IMR-90 (cell line): ENCODE results near the gene FAM32A. TPM values are rescaled to one million over a fixed set of nuclear protein-coding genes. Genes with fewer than 3 reads are reported as not detected.

ENCODE experiments used
- ATAC-seq: fragments of 200-7000 bp; cut with Tn5 transposase; 2 replicates; pipeline ENCODE4 v1.9.1; 2020; ENCODE audit warnings: low read depth, mild to moderate bottlenecking, moderate library complexity
- BruUV-seq: library from RNA; stranded (reverse); fragments of 400-500 nt; replicated peaks from 2 replicates; lab custom pipeline; 2021; lab: Mats Ljungman, UMichigan
- CTCF ChIA-PET: fragments of 300-600 bp; formaldehyde crosslinking; extraction: SDS; loops from one replicate; lab custom pipeline; 2021; ENCODE audit warnings: antibody characterized with exemption; lab: Yijun Ruan, JAX
- POLR2A ChIA-PET: fragments of 300-600 bp; sonication (Branson Sonifier 250); formaldehyde crosslinking; loops from one replicate; lab custom pipeline; 2022; ENCODE audit warnings: antibody characterized with exemption; ENCODE audit not compliant: unreplicated experiment; lab: Charles Lee
- DNase-seq: peaks from one replicate; pipeline ENCODE4 v3.0.0; 2013
- H2AFZ ChIP-seq: replicated peaks from 2 replicates; pipeline ENCODE3; 2013; ENCODE audit warnings: low read length, mild to moderate bottlenecking; ENCODE audit not compliant: poor library complexity
- H2AK5ac ChIP-seq: 2 replicates; pipeline ENCODE4 v1.6.1; 2013; ENCODE audit warnings: low read depth, low read length, inconsistent platforms
- H2AK9ac ChIP-seq: replicated peaks from 2 replicates; pipeline ENCODE3; 2013; ENCODE audit warnings: mild to moderate bottlenecking, low read depth, low read length, moderate library complexity; ENCODE audit not compliant: poor library complexity
- H2BK120ac ChIP-seq: 2 replicates; pipeline ENCODE4 v1.6.1; 2013; ENCODE audit warnings: low read depth, low read length, inconsistent platforms
- H2BK15ac ChIP-seq: 3 replicates; pipeline ENCODE4 v1.6.1; 2013; ENCODE audit warnings: low read depth, low read length, inconsistent platforms
- H2BK20ac ChIP-seq: 2 replicates; pipeline ENCODE4 v1.6.1; 2013; ENCODE audit warnings: low read depth, mild to moderate bottlenecking, inconsistent platforms, low read length, moderate library complexity
- H2BK5ac ChIP-seq: 2 replicates; pipeline ENCODE4 v1.6.1; 2013; ENCODE audit warnings: mild to moderate bottlenecking, low read depth, low read length, inconsistent platforms; ENCODE audit not compliant: poor library complexity, severe bottlenecking
- H3K14ac ChIP-seq: replicated peaks from 2 replicates; pipeline ENCODE4 v1.6.1; 2013; ENCODE audit warnings: low read depth, low read length, inconsistent platforms
- H3K18ac ChIP-seq: 2 replicates; pipeline ENCODE4 v1.6.1; 2013; ENCODE audit warnings: low read depth, low read length, control low read depth
- H3K23ac ChIP-seq: 2 replicates; pipeline ENCODE4 v1.6.1; 2013; ENCODE audit warnings: low read depth, low read length, inconsistent platforms
- H3K27ac ChIP-seq: 2 replicates; pipeline ENCODE4 v1.5.1; 2013; ENCODE audit warnings: mild to moderate bottlenecking, control low read depth, low read length; ENCODE audit not compliant: insufficient read depth
- H3K27me3 ChIP-seq: 2 replicates; pipeline ENCODE4 v1.6.1; 2013; ENCODE audit warnings: low read length; ENCODE audit not compliant: control insufficient read depth, insufficient read depth
- H3K36me3 ChIP-seq: 2 replicates; pipeline ENCODE4 v1.6.1; 2013; ENCODE audit warnings: low read length, mixed read lengths; ENCODE audit not compliant: control insufficient read depth, insufficient read depth
- H3K4ac ChIP-seq: 2 replicates; pipeline ENCODE4 v1.6.1; 2013; ENCODE audit warnings: low read depth, low read length, inconsistent platforms
- H3K4me1 ChIP-seq: 2 replicates; pipeline ENCODE4 v1.6.1; 2013; ENCODE audit warnings: low read length, mixed read lengths; ENCODE audit not compliant: control insufficient read depth, insufficient read depth
- H3K4me2 ChIP-seq: 2 replicates; pipeline ENCODE4 v1.6.1; 2013; ENCODE audit warnings: low read depth, mild to moderate bottlenecking, control low read depth, low read length, moderate library complexity
- H3K4me3 ChIP-seq: 2 replicates; pipeline ENCODE4 v1.5.1; 2013; ENCODE audit warnings: low read depth, mild to moderate bottlenecking, control low read depth, low read length, moderate library complexity; ENCODE audit not compliant: insufficient read depth
- H3K56ac ChIP-seq: 2 replicates; pipeline ENCODE4 v1.6.1; 2013; ENCODE audit warnings: low read length, inconsistent platforms; ENCODE audit not compliant: insufficient read depth; ENCODE audit errors: extremely low read depth
- H3K79me1 ChIP-seq, 2 experiments: 2 replicates each; pipeline ENCODE4 v1.6.1; 2013; ENCODE audit warnings: low read length in 2 of 2, inconsistent platforms in 1 of 2, low read depth in 1 of 2
- H3K9ac ChIP-seq: 2 replicates; pipeline ENCODE4 v1.6.1; 2013; ENCODE audit warnings: low read depth, low read length, control low read depth
- H3K9me1 ChIP-seq: 2 replicates; pipeline ENCODE4 v1.6.1; 2013; ENCODE audit warnings: low read length, inconsistent platforms; ENCODE audit not compliant: insufficient read depth
- H3K9me3 ChIP-seq: 2 replicates; pipeline ENCODE4 v1.6.1; 2013; ENCODE audit warnings: low read length; ENCODE audit not compliant: control insufficient read depth, insufficient read depth
- H4K20me1 ChIP-seq: 2 replicates; pipeline ENCODE4 v1.6.1; 2013; ENCODE audit warnings: low read length, inconsistent platforms; ENCODE audit not compliant: insufficient read depth
- H4K5ac ChIP-seq: 2 replicates; pipeline ENCODE4 v1.6.1; 2013; ENCODE audit warnings: mild to moderate bottlenecking, low read depth, low read length, control low read depth
- H4K8ac ChIP-seq, 2 experiments: 2 replicates each; pipeline ENCODE4 v1.6.1; 2013; ENCODE audit warnings: low read depth in 2 of 2, low read length in 2 of 2, control low read depth in 1 of 2, inconsistent platforms in 1 of 2
- H4K91ac ChIP-seq: 2 replicates; pipeline ENCODE4 v1.6.1; 2013; ENCODE audit warnings: low read depth, low read length, inconsistent platforms; ENCODE audit not compliant: insufficient read depth
- BHLHE40 ChIP-seq: fragments of 150-350 bp; IDR thresholded peaks from 2 replicates; pipeline ENCODE4 v1.6.1; 2016; ENCODE audit warnings: mild to moderate bottlenecking, low read depth, low read length
- CEBPB ChIP-seq: IDR thresholded peaks from 2 replicates; pipeline ENCODE4 v1.6.1; 2012; ENCODE audit warnings: low read depth, low read length, improper control_type of control experiment
- FOS ChIP-seq: fragments of 150-350 bp; IDR thresholded peaks from 2 replicates; pipeline ENCODE4 v1.6.1; 2016; ENCODE audit warnings: low read depth, low read length
- MAFK ChIP-seq: IDR thresholded peaks from 2 replicates; pipeline ENCODE4 v1.6.1; 2012; ENCODE audit warnings: low read depth, low read length, improper control_type of control experiment
- POLR2A ChIP-seq: IDR thresholded peaks from 2 replicates; pipeline ENCODE4 v1.6.1; 2012; ENCODE audit warnings: mild to moderate bottlenecking, low read depth, low read length
- RCOR1 ChIP-seq: IDR thresholded peaks from 2 replicates; pipeline ENCODE4 v1.6.1; 2012; ENCODE audit warnings: mild to moderate bottlenecking, low read length, improper control_type of control experiment; ENCODE audit not compliant: insufficient replicate concordance
- SMC3 ChIP-seq: fragments of 150-350 bp; IDR thresholded peaks from 2 replicates; pipeline ENCODE4 v1.6.1; 2016; ENCODE audit warnings: low read depth, mild to moderate bottlenecking, antibody characterized with exemption, low read length, moderate library complexity
- WGBS, 2 experiments: methylation state at CpG; one replicate each; pipeline versions ENCODE4 v1.1.5 to v1.1.7; 2013; ENCODE audit warnings: missing lambda C conversion rate in 2 of 2; ENCODE audit not compliant: insufficient read length in 1 of 2; ENCODE audit errors: extremely low coverage in 2 of 2; 5-methylcytosine and 5-hydroxymethylcytosine counted together
- dilution Hi-C: fragments of 300-500 bp; cut with HindIII; formaldehyde crosslinking; loops from one replicate; pipeline ENCODE4 v1.14.3; 2018; ENCODE audit warnings: low sequenced_read_pairs; ENCODE audit not compliant: unreplicated experiment
- in situ Hi-C: fragments of 300-500 bp; cut with MboI; formaldehyde crosslinking; loops from 3 replicates; pipeline ENCODE4 v1.14.3; 2019; ENCODE audit warnings: low sequenced_read_pairs, inconsistent platforms, mixed read lengths
- intact Hi-C: fragments of 100-400 bp; cut with micrococcal nuclease; formaldehyde crosslinking; loops from 2 replicates; pipeline ENCODE4 v1.10.0; 2022
- polyA plus RNA-seq, 3 experiments: library from polyadenylated mRNA; depleted of rRNA; stranded (reverse); fragments of >200 nt; gene quantifications; 2 replicates each; pipeline ENCODE4 v1.2.3, GENCODE V29; 2012; ENCODE audit warnings: low replicate concordance in 1 of 3
- total RNA-seq: library from RNA; depleted of rRNA; stranded (reverse); fragments of >200 nt; gene quantifications from 2 replicates; pipeline ENCODE4 v1.2.3, GENCODE V29; 2012

Gene FAM32A
- total and polyA plus RNA-seq, 2 of the 4 experiments (the other 2 are of a cell fraction), result 99.5 to 130 TPM

DNA sequence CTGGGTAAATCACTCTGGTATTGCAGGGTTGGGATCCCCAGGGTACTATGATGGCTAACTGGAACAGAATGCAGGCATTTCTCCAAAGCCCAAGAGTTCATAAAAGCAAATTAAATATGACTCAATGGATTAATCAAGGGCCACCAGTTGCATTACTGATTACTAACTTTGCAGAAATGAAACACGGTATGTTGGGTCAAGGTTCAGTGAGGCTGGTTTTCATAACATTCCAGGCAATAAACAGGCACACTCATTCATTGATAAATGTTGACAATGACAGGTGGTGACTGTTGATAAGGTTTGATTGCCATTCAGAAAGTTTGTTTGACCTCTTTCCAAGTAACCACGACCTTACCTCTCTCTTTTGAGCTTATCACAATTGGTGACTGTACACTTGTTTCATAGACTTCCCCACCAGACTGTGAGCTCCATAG, 12.0 kb downstream of the FAM32A start:
- peak overlapping the region; percentile 48 for H3K18ac ChIP-seq
- ATAC-seq (peak; percentile 48), DNase-seq (peak; percentile 92)
- peak overlapping the region; percentile 94 for H3K56ac ChIP-seq
- peak overlapping the region; percentile 91 for H2AFZ ChIP-seq
- no peaks in the 10 kb centered on the region for H3K27me3 ChIP-seq
- no peaks in the 10 kb centered on the region for H3K9me3 ChIP-seq
- CTCF ChIA-PET, result interaction anchor here (0.9 kb wide), 1 partner anchor 12 kb away, joined by 3 read pairs; the partner anchor contains the start of gene FAM32A
- H3K4me2 ChIP-seq, result peak overlapping the region; percentile 90
- peak overlapping the region; percentile 93 for H4K5ac ChIP-seq
- POLR2A ChIA-PET, result no interaction called here
- H2BK20ac ChIP-seq, result peak overlapping the region; percentile 23; the same call in 1 of the 2 replicates
- H3K9ac ChIP-seq, result peak overlapping the region; percentile 79
- no CpG with 5 or more reads among the region's 2 CpGs for WGBS, 2 experiments
- in situ Hi-C loops (loop anchor here (25.0 kb wide), 4 partner anchors 360 to 1085 kb away; partner anchors contain the start of genes AKAP8L, CYP4F3 and SYDE1), intact Hi-C loops (loop anchor here (2.0 to 5.0 kb wide), 2 partner anchors 120 to 186 kb away; partner anchors contain the start of gene TPM4), dilution Hi-C loops (no loop called here)
- peak overlapping the region; percentile 47 for H3K4me3 ChIP-seq
- H4K91ac ChIP-seq, result peak overlapping the region; percentile 90
- peaks cover 9% of the 10 kb centered on the region for H3K4me1 ChIP-seq
- peaks cover 35% of the 10 kb centered on the region for H4K20me1 ChIP-seq
- peak overlapping the region; percentile 82 for H3K27ac ChIP-seq
- peak overlapping the region; percentile 57; the same call in 1 of the 3 replicates for H2BK15ac ChIP-seq
- peaks cover 18% of the 10 kb centered on the region for H3K36me3 ChIP-seq
- BruUV-seq, result no TSS peak
- peak overlapping the region; percentile 64 for H2BK120ac ChIP-seq
- peak overlapping the region; percentile 78 for H3K14ac ChIP-seq
- peak overlapping the region; percentile 97 for H2AK9ac ChIP-seq
- H3K9me1 ChIP-seq, result peaks cover 24% of the 10 kb centered on the region
- H3K4ac ChIP-seq, result peak overlapping the region; percentile 87
- H4K8ac ChIP-seq, result peak overlapping the region; percentile 71 to 98
- H2AK5ac ChIP-seq, result peak overlapping the region; percentile 88
- peaks cover 2 to 41% of the 10 kb centered on the region in 2 experiments; a peak in 3 of 4 replicates for H3K79me1 ChIP-seq
- peak overlapping the region; percentile 78 for H3K23ac ChIP-seq
- H2BK5ac ChIP-seq, result peak overlapping the region; percentile 91
- TF ChIP-seq POLR2A, result no peak
- TF ChIP-seq RCOR1, result peak; percentile 72
- peak; percentile 23; the same call in 1 of the 2 replicates for TF ChIP-seq MAFK
- no peak for TF ChIP-seq SMC3
- TF ChIP-seq FOS, result peak; percentile 64
- peak; percentile 70; the same call in 1 of the 2 replicates for TF ChIP-seq CEBPB
- peak; percentile 65 for TF ChIP-seq BHLHE40
